Muscle of arm (tissue), 12 donors: ENCODE results near the gene STK24. TPM values are rescaled to one million over a fixed set of nuclear protein-coding genes. Genes with fewer than 3 reads are reported as not detected.
A peak's percentile ranks its signal among the peaks of the same experiment; 100 is the strongest.

Source experiments
- DNase-seq: peaks from one replicate; pipeline ENCODE4 v3.0.0-alpha.2; 2013
- polyA plus RNA-seq, 12 donors: library from polyadenylated mRNA; unstranded; fragments of 120-200 nt; gene quantifications; one replicate each; pipeline ENCODE4 v1.2.1, GENCODE V29; 2013; ENCODE audit not compliant: insufficient read length in 12 of 12

The STK24 gene
- polyA plus RNA-seq, 12 donors, result 41.5 to 115 (median 46.2) TPM; not detected in 1

DNA sequence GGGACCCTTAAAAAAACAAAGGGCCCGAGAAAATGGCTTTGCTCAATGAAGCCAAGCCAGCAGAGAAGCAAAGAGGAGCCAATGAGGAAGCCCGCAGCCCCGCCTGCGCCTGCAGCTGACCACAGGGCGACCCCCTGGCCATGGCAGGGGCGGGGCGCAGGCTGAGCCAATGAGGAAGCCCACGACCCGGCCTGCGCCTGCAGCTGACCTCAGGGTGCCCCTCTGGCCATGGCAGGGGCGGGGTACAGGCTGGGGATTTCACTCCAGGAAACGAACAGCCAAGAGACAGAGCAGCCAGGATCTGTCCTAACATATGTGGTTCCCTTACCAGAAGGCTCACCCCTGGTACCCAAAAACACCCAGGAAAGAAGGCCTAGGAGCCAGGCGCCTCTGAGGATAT, 101.4 kb downstream of the STK24 start:
- DNase-seq, result no peak

DNA sequence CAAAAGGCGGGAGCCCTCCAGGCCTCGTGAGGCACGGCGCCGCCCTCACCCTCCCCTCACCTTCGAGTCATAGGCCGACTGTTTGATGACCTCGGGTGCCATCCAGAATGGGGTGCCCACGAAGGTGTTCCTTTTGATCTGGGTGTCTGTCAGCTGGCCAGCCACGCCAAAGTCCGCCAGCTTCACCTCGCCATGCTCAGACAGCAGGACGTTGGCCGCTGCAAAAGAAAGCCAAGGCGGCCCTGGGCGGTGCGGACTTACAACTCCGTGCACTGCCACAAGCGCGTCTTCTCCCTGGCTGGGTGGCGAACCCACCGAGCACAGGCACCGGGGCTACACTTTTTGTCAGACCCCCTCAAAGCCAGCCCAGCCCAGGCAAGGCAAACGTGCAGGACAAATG, 102.1 kb downstream of the STK24 start:
- no peak for DNase-seq

DNA sequence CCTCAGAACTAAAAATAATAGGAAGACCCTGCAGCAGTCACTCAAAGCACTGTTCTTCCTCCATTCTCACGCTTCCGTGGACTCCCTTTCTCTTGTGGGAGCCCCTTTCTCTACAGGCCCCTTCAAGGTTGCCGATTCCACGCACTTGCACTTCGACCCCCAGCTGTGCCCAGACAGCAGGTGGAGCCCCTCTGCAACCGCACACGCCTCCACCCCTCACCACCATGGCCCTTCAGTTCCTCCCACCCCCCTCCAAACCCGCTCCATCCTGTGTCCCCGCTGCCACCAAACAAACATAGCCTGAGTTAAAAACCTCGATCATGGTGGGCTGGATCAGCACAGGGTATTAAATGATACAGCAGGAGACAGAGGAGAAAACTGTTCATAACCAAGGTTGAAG, 102.6 kb downstream of the STK24 start:
- no peak for DNase-seq

DNA sequence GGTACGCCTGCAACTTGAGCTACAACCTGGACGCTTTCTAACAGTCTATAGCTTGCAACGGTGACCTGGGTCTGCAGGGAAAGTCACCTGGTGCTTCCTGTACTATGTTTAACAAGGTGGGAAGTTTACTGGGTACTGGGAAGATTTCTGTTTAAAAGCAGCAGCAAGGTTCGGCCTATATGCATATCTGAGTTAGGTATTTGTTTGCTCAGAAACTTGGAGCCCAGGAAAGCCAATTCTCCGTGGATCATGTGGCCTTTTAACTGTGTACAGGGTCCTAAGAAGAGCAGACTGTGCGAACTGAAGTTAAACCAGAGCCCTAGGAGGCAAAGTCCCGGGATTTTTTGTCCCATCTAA, 103.1 kb downstream of the STK24 start:
- no peak for DNase-seq

DNA sequence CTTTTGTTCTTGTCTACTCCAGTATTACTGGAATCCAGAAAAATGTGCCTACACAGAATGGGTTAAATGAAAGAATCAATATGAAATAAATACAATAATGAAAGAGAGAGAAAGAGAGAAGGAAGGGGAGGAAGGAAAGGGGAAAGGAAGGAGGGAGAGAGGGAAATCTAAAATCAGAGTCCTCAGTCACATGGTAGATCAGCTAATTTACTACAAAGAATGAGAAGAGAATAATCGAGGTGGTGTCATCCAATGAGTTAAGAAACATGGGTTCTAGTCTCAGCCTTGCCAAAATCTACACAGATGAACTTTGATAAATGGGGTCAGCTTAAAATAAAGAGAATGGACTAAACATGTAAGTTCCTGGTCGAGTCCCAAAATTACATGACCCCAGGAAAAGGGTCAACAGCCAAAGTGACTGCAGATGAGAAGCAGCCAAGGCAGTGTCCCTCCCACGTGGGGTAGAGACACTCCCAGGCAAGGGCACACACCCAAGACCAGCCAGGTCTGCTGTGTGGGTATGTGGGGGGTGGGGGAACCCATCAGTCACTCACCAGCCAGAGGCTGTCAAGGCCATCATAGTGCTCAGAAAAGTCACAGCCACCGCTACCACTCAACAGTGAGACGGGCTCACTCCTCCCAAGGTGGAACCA, 103.6 kb downstream of the STK24 start:
- DNase-seq, result no peak

DNA sequence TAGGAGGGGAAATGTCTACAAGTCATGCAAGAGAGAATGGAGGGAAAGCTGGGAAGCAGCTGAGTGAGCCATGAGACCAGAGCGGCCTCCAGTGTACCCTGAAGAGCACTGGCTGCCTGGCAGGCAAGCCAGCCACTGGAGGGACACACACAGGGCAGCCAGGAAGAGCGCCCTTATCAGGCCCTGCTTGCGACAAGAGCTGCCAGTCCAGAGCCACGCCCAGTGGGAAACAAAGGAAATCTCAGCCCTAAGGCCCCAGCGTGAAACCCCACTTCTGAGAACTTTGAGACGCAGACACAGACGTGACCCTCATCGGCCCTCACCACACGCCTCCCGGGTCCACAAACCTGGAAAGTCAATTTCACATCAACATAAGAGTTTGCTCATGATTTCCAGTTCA, 105.0 kb downstream of the STK24 start:
- no peak for DNase-seq

DNA sequence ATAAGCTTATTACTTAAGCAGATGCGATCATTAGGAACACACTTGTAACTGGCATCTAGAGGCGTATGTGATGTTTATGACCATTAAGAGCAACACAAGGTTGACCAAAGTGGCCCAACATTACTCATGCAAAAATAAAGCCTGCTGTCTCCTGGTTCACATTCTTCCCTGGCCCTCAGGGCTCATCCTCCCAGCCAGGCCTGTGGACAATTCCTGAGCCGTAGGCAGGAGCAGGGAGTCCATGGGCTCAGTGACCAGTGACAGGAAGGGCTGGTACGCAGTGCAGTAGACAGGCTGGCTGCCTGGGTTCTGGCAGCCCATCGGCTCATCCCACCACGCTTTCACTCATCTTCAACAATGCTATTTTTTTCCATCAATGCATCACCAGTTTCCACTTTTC, 106.0 kb downstream of the STK24 start:
- no peak for DNase-seq

DNA sequence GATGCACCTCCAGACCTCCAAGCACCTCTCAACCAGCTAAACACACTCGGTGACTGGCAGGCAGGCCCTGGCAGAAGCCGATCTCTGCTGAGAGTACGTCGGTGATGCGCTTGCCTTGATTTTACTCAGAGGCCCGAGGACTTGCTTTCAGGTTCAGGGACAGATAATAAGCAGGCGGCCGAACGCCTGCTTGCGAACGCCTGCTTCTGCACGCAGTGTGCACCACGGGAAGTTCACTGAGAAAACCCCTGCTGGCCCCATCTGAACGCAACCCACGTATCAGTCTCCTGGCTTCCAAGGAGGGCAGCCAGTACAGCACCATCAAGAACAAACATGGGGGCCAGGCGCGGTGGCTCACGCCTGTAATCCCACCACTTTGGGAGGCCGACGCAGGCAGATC, 108.0 kb downstream of the STK24 start:
- no peak for DNase-seq

DNA sequence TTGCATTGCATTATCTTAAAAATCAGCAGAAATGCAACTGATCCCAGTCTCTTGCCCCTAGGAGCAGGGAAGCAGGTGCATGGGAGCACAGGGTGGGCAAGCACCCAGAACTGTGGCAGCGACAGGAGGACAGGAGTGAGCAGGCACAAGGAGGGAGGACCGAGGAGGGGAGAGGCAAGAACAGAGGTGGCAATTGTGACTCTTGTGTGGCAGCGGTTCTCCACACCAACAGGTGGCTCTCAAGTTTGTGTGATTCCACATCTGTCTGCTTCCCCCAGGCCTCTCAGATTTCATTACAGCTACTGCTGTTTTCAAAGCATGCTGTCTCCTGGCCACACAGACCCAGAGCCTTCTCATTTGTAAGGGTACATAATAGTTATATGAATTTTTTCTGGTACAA, 108.5 kb downstream of the STK24 start:
- no peak for DNase-seq

DNA sequence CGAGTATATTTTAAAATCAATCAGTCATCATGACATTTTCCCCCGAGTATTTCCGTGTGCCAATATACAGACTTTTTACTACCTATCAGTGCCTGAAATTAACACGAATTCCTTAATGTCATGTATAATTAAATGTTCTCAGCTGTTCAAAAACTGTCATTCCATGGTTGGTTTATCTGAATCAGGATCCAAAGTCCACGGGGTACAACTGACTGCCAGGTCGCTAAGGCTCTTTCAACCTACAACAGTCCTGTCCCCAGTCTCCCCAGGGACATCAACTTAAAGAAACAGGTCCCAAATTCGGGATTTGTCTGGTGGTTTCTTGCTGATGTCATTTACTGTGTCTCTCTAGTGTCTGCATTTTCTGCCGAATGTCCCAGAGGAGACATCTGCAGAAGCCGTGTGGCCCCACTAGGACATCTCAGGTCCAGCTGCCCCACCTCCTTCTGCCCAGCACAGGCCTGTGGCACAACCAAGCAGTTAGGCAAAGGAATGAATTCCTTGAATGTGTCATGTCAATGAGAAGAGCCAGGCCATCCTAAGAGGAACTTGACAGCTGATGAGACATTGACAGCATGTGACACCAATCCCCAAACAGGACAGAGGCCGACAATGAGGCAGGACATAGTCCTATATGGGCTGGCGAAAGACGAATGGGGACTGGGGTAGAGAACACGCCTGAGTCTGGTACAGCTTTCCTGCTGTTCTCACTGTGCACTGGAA, 109.5 kb downstream of the STK24 start:
- no peak for DNase-seq

DNA sequence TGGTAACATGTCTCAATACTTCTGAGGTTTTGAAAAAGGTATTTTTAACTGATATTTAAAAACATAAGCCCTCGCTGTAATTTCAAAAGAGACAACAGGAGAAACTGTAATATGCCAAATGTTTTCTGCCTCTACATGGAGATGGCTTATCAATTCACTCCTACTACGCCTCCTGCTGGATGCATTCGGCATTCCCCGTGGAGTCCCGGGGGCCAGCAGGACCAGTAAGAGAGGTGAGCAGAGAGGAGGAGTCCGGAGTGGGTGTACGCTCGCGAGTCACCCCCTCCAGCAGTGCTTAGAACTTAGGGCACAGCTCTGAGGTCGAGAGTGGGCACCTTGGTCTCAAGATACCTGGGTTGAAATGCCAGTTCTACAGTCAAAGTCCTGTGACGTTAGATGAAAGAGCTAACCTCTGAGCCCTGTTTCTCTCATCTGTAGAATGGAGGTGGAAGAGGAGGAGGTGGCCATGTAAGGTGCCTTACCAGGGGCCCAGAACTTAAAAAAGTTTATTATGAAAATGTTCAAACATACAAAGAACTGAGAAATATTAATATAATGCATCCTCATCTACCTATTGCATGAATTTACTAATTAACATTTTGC, 110.2 kb downstream of the STK24 start:
- no peak for DNase-seq

DNA sequence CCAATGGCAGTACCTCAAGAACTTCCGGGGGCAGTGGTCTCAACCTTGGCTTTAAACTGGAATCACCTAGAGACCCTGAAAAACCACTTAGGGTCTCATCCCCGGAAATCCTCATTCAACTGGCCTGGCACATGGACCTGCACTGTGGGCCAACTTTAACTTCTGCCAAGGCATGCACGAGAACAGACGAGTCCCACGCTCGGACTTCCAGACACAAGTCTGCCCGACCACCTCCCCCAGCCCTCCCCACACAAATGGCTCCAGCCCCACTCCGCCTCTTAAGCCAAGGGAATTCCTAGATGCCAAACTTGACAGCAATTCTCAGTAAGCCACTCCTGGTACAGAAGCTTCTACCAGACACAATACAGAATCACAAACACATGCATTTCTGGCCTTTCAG, 114.0 kb downstream of the STK24 start:
- DNase-seq, result no peak

DNA sequence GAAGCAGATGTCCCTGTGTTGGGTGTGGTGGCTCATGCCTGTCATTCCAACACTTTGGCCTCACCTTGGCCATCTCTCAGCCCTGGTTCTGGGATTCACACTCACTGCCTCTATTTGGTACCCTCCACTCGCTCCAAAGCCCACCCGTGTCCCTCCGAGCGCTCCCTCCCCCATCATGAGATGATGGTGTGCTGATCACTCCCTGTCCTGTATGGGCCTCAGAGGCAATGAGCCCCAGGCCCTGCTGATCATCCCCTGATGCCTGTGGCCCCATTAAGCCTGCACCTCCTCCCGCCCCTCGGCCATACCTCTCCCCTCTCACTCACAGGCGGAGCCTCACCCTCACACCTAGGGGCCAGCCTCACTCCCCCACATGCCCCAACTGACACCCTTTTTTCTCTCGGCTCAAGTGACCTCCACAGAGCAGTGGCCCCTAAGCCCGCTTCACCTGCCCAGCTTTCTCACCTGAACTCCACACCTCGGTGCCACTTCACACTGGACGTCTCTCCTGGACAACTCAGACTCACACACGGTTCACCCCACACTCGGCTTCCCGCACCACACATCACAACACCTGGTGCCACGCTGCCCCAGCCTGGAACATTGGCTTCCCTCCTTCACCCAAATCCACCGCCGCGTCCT, 114.5 kb downstream of the STK24 start:
- DNase-seq, result no peak

DNA sequence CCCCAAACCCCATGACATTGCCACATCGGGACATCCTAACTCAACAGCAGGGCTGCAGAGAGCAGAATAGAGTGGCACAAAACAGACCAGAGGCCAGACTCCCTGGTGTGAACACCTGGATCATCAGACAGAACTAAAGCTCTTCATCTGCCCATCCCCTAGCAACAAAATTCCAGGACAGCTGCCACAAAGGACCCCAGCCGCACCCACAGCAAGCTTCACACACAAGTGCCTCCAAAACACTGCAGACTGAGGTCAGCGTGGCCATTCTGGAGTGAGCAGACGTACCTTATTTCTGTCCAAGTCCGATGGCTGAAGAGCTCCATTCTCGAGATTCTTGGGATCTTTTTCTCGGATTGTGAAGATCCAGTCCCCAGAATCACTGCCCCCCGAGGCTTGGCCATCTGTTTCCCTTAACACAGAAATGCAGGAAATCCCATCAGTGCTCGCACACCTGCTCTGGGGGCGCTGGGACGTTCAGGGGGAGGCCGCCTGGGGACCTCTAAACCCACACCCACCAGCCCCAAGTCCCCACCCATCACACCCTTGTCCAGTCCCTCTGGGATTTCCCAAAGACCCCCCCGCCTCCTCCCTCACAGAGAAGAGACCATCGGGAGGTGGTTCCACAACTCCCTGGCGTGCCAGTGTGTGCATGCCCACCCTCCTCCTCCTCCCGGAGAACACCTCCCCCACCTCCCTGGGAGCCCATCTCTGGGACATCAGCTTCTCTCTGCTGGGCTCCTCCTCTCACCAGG, 115.2 kb downstream of the STK24 start:
- DNase-seq, result no peak

DNA sequence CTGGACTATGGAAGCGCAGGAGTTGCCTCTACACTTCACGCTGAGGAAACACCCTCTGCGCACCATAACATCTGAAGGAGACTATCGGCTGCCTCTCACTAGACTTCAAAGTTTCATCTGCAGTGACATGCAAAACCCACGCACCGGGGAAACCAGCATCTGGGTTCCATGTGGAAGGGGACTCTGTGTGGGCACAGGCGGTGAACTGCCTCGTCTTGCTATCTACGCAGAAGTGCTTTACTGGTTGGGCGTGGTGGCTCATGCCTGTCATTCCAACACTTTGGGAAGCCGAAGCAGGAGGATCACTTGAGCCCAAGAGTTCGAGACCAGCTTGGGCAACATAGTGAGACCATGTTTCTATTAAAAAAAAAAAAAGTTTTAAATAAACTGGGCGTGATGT, 116.4 kb downstream of the STK24 start:
- DNase-seq, result no peak

DNA sequence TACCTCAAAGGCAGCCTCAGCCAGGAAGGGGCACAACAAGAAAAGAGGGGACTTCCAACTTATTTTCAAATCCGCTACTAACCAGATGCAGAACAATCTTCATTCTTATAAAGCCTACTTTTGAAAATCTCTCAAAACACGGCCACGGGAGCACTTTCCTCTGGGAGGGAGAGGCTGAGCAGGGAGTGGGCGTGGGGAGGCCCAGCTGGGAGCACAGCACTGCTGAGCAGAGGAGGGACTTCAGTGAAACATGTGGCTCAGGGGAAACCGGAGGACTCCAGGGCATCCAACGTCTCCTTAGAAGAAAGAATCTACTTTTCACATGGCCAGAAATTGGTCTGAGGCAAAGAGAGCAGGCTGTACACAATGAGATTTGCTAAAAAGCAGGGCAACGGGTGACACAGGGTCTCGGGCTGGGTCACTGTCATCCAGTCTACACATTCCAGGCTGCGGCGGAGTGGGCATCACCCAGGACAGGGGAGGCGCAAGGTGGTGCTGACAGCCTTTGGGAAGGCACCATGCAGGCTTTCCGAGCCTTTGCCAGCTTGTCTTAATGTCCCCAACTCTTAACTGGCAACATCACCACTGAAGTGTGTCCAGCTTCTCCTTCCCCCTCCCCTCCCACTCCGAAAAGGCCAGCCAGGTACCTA, 117.1 kb downstream of the STK24 start:
- DNase-seq, result no peak

DNA sequence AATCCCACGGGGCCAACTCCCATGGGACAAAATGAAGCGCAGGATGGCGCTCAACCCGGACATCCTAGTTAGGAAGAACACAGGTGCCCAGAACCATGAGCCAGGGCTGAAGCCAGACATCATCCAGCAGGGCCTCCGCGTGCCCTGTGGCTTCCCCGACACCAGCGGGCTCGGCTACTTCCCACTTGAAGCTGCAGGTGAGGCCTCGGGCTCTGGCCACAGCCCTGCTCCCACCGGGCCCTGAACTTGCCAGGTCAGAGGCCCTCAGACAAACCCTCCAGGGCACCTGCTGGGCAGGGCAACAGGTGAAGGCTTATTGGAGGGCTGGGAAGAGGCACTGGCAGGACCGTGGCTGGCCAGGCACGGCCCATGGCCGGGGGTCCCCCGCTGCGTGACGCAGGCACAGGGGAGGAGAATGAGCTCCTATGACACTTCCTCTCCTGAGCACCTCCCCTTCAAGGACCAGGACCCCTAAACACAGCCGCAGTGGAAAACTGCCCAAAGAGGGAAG, 117.7 kb downstream of the STK24 start:
- no peak for DNase-seq

DNA sequence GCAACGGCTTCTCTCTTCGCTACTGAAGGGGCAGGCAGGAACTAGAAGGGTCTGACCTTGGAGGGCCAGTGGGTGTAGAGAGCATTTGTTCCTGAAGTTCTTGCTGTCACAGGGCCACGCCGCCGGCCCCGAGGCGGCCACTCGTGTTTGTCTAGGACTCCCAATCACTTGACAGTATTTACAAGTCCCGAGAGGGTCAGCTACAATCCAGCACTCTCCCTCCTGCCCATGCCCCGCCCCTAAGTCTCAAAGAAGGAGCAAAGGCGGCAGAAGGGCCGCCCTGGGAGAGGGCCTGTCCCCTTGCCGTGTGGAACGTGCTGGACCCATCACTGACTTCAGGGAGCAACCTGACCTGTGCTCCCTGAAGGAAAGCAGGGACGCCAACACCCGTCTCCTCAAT, 118.5 kb downstream of the STK24 start:
- no peak for DNase-seq

DNA sequence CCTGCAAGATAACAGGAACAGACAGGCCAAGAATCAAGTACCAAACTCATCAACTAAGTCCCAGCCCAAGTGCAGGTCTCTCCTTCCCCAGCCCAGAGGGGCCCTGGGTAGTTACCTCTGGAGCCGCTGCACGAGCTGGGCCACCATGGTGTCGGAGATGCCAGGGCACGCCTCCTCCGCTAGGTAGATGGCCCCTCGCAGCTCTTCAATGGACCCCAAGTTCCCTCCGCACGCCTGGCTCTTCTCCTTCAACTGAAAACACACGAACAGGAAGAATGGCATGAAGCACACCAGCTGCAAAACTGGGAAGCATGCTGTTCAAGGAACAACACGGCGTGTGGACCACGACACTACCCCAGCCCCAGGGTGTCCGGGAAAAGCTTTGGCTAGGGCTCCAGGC, 119.9 kb downstream of the STK24 start:
- no peak for DNase-seq

DNA sequence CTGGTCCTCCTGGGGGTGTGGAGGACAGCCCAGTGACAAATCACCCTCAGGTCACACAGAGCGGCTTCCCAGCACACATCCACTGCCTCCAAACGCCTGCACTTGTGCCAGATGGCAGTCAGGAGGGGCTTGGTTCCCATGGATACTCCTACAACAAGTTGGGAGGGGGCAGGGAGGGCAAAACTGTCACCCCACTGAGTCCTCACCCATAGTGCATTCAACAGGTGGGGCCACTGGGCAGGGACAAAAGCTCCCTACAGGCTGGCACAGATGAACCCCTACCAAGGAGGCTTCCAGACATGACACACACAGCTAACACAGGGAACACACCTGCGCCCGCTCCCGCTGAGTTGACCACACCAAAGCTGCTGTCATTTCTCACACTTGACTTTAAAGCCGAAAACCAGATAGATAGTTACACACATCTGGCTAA, 120.5 kb downstream of the STK24 start:
- no peak for DNase-seq

DNA sequence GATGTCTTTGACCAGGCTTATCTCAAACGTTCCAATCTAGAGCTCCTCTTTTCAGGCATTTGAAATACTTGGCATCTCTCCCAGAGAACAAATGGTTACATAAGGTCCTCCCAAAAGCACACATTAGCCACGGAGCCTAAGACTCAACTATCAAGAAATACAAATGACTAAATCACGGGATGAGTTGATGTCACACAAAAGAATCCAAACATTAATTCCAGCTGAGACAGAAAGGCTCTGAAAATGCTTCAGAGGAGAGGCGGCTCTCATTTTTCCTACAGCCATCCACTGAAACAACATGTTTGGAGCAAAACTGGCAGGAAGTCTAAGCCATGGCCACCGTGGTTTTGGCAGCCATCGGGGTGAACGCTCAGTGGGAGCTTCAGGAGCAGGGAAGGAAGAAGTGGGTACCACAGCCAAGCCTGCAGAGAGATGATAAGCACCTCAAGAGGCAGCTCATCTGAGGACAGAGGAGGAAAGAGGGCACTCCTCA, 122.5 kb downstream of the STK24 start:
- peak; percentile 52 for DNase-seq
